ENCODE results near the gene METAP1.

The METAP1 gene
- 46.8 to 75.9 (median 56.3) reads per million in 9 experiments for total RNA-seq

DNA sequence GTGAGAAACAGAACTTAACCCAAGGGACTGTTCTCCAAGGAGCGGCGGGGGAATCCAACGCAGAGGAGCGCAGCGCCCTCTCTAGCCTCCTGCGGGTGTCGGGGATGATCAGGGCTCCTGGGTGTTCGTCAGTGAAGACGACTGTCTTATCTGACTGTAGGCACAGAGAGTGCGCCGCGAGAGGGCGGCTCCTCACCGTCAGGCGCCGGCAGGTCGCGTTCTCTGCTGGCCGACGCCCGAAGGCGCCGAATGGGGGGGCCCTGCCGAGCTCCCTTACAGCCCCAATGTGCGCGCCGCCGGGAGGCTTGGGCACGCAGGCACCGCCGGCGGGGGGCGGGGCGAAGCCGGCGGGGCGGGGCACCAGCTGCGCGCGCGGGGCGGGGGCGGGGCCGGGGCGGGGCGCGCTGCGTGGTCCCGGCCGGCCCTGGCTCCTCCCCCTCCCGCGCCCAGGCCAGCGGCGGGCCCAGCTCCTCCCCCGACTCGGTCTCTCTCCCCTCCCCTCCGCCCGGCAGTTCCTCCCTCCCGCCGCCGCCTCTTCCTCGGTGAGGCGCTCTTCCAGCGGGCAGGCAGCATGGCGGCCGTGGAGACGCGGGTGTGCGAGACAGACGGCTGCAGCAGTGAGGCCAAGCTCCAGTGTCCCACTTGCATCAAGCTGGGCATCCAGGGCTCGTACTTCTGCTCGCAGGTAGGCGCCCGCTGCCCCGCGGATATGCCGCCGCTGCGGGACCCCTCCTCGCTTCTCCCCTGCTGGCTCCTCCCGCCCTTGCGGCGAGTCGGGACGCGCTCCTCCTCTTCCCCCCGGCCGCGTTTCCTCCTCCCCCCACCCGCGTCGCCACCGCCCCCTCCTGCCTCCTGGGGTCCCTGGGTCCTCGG is at the start of gene METAP1:
TSS of gene METAP1 (plus strand) at position 539 of the 873 bp plus-strand sequence. CDS start at position 572, 33 bp downstream.
- peak within 1 kb of the TSS; percentile 95 to 98 for H3K27ac Mint-ChIP-seq
- peaks cover 3% of the 10 kb centered on the region for H3K36me3 Mint-ChIP-seq (ENCODE audit: insufficient read depth)
- H3K4me1 Mint-ChIP-seq (ENCODE audit: low read depth in 2 of 2): peaks cover 11 to 30% of the 10 kb centered on the region in 2 donors
- no peaks in the 10 kb centered on the region for H3K9me3 Mint-ChIP-seq
- DNase-seq (peak; percentile 93 to 95 (median 94)), ATAC-seq (replicated peaks) (peak; percentile 86)
- peak within 1 kb of the TSS; percentile 83 to 88 for H3K4me3 Mint-ChIP-seq
- H3K27me3 Mint-ChIP-seq: peaks cover 0 to 4% of the 10 kb centered on the region in 2 donors

DNA sequence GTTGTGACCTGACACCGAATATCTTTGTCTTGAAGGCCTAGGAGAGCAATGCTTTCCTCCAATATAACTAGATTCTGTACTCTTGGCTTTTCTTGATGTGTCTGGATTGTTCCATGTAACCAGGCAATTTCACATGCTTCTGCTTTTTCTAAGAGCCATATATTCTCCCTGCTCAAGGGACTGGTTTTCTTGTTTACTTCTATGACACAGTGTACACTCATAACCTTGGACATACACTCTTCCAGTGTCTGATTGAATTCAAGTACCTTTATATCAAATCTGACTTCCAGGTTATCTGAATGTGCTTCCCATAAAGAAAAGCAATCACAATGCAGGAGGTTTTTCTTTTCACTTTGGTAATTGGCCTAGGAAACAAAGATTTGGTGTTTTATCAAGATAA is 49.2 kb upstream of the METAP1 start:
- Mint-ChIP-seq H3K4me3 (no peak overlapping the region), H3K27ac (no peak overlapping the region), H3K4me1 (ENCODE audit: low read depth in 2 of 2) (no peaks in the 10 kb centered on the region), H3K27me3 (no peaks in the 10 kb centered on the region), H3K36me3 (ENCODE audit: insufficient read depth) (no peaks in the 10 kb centered on the region), H3K9me3 (no peaks in the 10 kb centered on the region)
- ATAC-seq (replicated peaks) (no peak), DNase-seq (no peak)

DNA sequence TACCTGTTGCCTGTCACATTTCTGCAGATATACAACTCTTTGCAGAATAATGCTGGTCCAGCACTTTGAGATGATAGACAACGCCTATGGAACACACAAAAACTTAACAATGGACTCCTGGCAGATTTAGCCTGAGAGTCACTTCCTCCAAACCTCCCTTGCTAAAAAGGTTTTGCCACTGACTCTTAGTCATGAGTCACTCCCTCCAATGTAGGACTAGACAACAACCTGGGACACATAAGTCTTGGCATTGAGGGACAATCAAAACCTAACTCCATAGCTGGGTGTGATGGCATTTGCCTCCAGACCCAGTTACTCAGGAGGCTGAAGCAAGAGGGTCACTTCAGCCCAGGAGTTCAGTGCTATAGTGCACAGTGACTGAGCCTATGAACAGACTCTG is 44.6 kb upstream of the METAP1 start:
- ATAC-seq (replicated peaks) (no peak), DNase-seq (no peak)
- no peak overlapping the region for H3K4me3 Mint-ChIP-seq
- H3K27me3 Mint-ChIP-seq: peaks cover 10 to 17% of the 10 kb centered on the region in 2 donors
- H3K27ac Mint-ChIP-seq: no peak overlapping the region
- H3K36me3 Mint-ChIP-seq (ENCODE audit: insufficient read depth): peaks cover 4% of the 10 kb centered on the region
- H3K4me1 Mint-ChIP-seq (ENCODE audit: low read depth in 2 of 2): no peaks in the 10 kb centered on the region
- H3K9me3 Mint-ChIP-seq: no peaks in the 10 kb centered on the region

DNA sequence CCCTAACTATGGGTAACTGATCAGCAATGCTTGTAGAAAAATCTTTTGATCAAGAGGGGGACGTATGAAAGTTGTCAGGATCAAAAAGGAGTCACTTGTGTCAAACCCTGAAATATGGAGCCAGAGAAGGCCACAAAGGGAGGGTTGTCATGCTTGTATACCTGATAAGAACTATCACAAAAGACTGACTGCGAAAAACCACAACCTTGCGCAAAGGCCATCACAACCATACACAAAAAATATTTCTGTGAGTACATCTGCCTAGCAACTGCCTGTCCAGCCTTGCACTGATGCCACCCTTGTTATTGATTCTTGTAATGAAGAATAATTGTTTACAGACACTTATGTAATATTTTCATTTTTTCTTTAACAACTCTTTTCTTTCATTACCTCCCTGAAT is 43.8 kb upstream of the METAP1 start:
- peaks cover 14 to 23% of the 10 kb centered on the region in 2 donors for H3K27me3 Mint-ChIP-seq
- H3K36me3 Mint-ChIP-seq (ENCODE audit: insufficient read depth): peaks cover 4% of the 10 kb centered on the region
- H3K9me3 Mint-ChIP-seq: no peaks in the 10 kb centered on the region
- ATAC-seq (replicated peaks): no peak
- H3K27ac Mint-ChIP-seq: no peak overlapping the region
- H3K4me3 Mint-ChIP-seq: no peak overlapping the region
- no peak for DNase-seq
- H3K4me1 Mint-ChIP-seq (ENCODE audit: low read depth in 2 of 2): no peaks in the 10 kb centered on the region

DNA sequence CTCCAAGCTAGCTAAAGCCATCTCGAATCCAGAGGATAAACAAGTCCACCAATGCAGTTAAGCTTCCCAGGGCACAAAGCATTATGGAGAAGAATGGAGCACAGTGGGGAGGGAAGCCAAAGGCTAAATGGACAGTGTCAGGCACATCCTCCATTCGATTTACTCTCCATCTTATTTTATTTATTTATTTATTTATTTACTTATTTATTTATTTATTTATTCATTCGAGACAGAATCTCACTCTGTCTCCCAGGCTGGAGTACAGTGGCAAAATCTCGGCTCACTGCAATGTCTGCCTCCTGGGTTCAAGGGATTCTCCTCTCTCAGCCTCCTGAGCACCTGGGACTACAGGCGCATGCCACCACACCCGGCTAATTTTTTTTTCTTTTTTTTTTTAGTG is 40.3 kb upstream of the METAP1 start:
- DNase-seq: no peak
- Mint-ChIP-seq H3K27ac (no peak overlapping the region), H3K36me3 (ENCODE audit: insufficient read depth) (peaks cover 4% of the 10 kb centered on the region), H3K4me1 (ENCODE audit: low read depth in 2 of 2) (no peaks in the 10 kb centered on the region), H3K27me3 (peaks cover 14 to 23% of the 10 kb centered on the region in 2 donors), H3K4me3 (no peak overlapping the region), H3K9me3 (no peaks in the 10 kb centered on the region)
- ATAC-seq (replicated peaks): no peak

DNA sequence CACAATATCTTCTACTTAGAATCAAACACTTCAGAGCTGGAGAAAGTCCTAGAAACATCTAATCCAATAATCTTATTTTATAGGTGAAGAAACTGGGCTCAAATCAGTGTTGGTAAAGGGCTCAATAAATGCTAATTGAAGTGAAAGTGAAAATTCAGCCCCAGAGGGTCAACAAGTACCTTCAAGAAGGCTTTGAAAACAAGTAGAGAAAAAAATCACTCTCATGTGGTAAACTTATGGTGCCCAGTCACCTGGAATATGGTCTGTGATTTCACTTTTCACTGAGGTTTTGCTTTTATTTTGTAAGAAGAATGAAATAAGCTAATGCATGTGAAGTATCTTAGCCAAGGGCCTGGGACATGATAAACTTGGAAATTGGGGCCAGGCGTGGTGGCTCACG is 37.5 kb upstream of the METAP1 start:
- Mint-ChIP-seq H3K4me3 (no peak overlapping the region), H3K36me3 (ENCODE audit: insufficient read depth) (peaks cover under 1% of the 10 kb centered on the region), H3K27me3 (peaks cover 14 to 23% of the 10 kb centered on the region in 2 donors), H3K4me1 (ENCODE audit: low read depth in 2 of 2) (no peaks in the 10 kb centered on the region), H3K27ac (no peak overlapping the region), H3K9me3 (no peaks in the 10 kb centered on the region)
- DNase-seq: no peak
- no peak for ATAC-seq (replicated peaks)

DNA sequence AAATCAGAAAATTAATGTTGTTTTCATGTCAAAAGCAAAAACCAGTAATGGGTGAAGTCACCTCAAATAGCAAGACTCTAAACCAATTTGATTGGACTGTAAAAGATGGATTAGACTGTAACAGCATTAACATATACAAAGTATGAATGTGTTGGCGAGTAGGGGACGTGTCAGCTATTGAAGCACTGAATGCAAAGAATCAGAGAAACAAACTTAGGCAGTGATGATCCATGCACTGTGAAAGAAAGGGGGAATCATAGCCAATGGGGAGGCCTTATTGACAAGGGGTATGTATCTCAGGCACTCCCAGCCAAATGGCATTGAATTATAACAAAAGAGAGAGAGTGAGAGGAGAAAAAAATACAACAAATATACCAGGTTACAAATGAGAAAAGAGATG is 36.1 kb upstream of the METAP1 start:
- Mint-ChIP-seq H3K27ac (no peak overlapping the region), H3K4me3 (no peak overlapping the region), H3K36me3 (ENCODE audit: insufficient read depth) (no peaks in the 10 kb centered on the region), H3K27me3 (peaks cover 21 to 23% of the 10 kb centered on the region in 2 donors), H3K9me3 (no peaks in the 10 kb centered on the region), H3K4me1 (ENCODE audit: low read depth in 2 of 2) (no peaks in the 10 kb centered on the region)
- no peak for ATAC-seq (replicated peaks)
- no peak for DNase-seq

DNA sequence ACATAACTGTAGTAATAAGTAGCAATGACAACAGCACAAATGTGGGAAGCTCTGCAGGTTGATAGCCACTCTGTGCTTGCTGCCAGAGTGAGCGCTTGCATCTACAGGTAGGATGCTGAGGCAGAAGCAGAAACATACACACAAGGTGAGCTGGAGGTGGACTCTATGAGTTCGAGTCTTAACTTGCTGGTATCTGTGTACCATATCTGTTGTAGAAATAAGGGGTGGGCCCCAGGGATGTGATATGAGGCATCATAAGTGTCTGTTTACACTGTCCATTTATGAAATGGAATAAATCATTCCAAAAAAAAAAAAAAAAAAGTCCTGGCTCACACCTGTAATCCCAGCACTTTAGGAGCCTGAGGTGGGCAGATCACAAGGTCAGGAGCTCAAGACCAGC is 33.8 kb upstream of the METAP1 start:
- H3K9me3 Mint-ChIP-seq: no peaks in the 10 kb centered on the region
- no peak overlapping the region for H3K27ac Mint-ChIP-seq
- peaks cover 3% of the 10 kb centered on the region for H3K36me3 Mint-ChIP-seq (ENCODE audit: insufficient read depth)
- H3K27me3 Mint-ChIP-seq: peaks cover 8 to 9% of the 10 kb centered on the region in 2 donors
- no peak for DNase-seq
- no peak for ATAC-seq (replicated peaks)
- H3K4me1 Mint-ChIP-seq (ENCODE audit: low read depth in 2 of 2): no peaks in the 10 kb centered on the region
- no peak overlapping the region for H3K4me3 Mint-ChIP-seq

DNA sequence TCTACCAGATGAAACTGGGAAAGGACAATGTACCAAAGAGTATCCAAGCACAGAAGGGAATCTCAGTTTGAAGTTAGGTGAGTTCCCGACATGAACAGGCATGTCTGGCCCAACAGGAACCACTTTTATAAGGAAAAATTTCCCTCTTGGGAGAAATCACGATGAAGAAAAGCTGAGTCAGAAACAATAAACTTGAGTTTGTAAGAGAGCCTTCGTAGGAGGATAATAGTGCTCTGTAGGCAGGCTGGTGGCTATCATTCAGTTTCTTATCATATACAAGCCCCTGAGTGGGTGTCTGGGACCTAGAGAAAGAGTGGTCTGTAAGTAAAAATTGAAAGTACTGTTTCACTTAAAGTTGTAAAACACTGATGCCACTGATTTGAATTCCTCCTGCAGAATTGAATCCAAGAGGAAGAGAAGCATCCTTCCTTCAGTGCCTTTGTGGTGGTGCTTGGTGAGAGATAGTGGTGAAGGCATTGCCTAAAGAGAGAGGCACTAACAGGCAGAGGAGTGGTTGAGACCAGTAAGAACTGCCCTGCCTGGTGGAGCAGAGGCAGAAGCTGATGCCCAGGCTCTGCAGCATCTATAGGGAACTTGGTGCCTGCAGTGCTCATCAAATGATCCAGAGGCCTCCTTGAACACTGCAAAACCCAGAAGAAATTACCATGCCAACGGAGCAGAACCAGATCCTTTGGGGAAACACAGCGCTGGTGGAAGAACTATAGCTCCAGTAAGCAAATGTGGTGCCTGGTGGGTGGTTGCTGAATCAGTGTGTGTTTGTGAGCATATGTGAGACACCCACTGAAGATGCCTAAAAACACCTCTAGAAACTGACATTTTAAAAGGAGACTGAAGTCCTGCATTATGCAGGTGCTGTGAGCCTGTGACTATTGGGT is 31.7 kb upstream of the METAP1 start:
- Mint-ChIP-seq H3K4me1 (ENCODE audit: low read depth in 2 of 2) (no peaks in the 10 kb centered on the region), H3K27ac (no peak overlapping the region), H3K27me3 (peaks cover 9 to 20% of the 10 kb centered on the region in 2 donors), H3K4me3 (no peak overlapping the region), H3K36me3 (ENCODE audit: insufficient read depth) (peaks cover 3% of the 10 kb centered on the region), H3K9me3 (no peaks in the 10 kb centered on the region)
- ATAC-seq (replicated peaks): no peak
- no peak for DNase-seq

DNA sequence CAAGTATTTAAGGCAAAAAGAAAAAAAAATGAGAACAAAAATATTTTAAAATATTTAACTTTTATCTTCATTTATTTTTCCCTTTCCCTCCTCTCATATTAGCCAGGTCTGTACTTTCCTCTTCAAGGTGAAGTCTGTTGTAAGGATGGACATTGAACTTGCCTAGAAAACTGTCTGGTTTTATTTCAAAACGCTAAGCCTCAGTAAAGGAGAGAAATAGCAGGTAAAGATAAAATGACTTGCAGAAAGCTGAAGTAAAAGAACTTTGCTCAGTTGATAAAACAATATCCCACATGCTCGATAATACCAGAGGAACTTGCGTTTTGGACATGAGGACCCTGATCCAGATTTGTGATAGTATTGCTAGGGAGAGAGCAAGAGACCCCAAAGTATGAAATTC is 28.6 kb upstream of the METAP1 start:
- Mint-ChIP-seq H3K4me3 (no peak overlapping the region), H3K4me1 (ENCODE audit: low read depth in 2 of 2) (no peaks in the 10 kb centered on the region), H3K27me3 (peaks cover 9 to 26% of the 10 kb centered on the region in 2 donors), H3K9me3 (no peaks in the 10 kb centered on the region), H3K27ac (no peak overlapping the region), H3K36me3 (ENCODE audit: insufficient read depth) (peaks cover 3% of the 10 kb centered on the region)
- ATAC-seq (replicated peaks) (no peak), DNase-seq (no peak)

DNA sequence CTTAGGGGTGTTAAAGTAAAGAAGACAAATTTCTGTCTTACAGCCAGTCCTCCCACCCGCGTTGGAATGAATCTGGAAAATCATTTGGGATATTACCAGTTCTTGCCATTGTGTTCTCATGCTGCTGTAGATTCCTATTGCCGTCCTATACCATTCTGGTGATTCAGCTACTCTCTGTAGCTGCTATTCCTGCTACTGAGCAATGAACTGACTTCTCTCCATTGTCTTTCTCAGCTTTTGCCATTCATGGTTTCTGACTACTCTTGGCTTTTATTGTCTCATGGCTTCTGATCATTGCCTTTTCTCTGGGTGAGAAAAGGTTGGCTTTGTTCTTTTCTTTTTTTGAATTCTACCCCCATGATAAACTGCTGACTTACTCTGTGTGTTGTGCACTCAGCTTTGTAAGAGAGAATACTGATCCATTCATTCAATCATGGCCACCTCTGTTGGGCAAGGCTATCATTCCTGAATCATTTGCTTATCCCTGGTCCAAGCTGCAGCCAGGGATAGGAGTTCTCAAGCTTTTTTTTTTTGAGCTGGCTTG is 27.7 kb upstream of the METAP1 start:
- Mint-ChIP-seq H3K9me3 (no peaks in the 10 kb centered on the region), H3K4me1 (ENCODE audit: low read depth in 2 of 2) (no peaks in the 10 kb centered on the region), H3K27ac (no peak overlapping the region), H3K27me3 (peaks cover 9 to 26% of the 10 kb centered on the region in 2 donors), H3K36me3 (ENCODE audit: insufficient read depth) (peaks cover 3% of the 10 kb centered on the region), H3K4me3 (no peak overlapping the region)
- ATAC-seq (replicated peaks) (no peak), DNase-seq (no peak)

DNA sequence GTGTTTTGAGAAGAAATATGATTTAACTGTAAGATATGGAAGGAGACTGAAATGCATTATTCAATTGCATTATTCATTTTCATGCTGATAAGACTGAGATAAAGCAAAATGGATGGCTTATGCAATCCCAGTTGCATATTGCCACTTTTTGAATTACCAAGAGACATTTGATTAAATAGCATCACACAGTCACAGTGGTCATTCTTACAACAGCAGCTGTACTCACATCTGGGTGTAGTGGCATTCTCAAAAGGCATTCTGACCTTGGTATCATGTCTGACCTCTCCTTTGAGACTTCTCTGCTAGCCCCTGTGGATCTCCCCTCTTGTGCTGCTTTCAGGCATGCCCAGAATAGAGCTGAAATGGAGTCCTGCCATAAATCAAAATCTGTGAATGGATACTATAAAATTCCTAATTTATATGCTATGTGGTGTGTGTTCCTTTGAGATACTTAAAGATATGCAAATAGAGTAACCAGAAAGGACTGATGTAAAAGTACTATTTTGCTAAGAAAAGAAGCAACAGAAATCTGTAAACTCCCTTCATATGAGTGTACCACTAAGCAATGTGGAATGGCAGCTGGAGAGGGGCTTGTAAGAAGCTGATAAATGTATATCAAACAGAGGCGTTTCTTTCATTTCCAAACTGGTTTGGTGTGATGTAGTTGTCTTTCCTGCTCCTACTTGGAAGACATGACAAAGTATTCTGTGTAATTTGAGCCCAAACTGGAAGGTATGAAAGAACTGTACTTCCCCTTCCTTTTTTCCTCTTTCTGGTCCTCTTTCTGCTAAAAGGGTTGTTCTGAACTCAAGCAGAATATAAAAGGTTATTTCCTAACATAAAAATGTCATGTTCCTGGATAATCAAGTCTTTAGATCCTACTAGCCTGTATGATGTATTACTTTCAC is 25.4 kb upstream of the METAP1 start:
- H3K36me3 Mint-ChIP-seq (ENCODE audit: insufficient read depth): peaks cover 4% of the 10 kb centered on the region
- H3K27me3 Mint-ChIP-seq: peaks cover 9 to 23% of the 10 kb centered on the region in 2 donors
- DNase-seq (no peak), ATAC-seq (replicated peaks) (no peak)
- H3K4me1 Mint-ChIP-seq (ENCODE audit: low read depth in 2 of 2): no peaks in the 10 kb centered on the region
- no peaks in the 10 kb centered on the region for H3K9me3 Mint-ChIP-seq
- no peak overlapping the region for H3K4me3 Mint-ChIP-seq
- no peak overlapping the region for H3K27ac Mint-ChIP-seq

Data from effector memory CD8-positive, alpha-beta T cell (primary cell).